Vagina (tissue), 2 donors: ENCODE data around the gene NBPF14.
"Not testable (repeated sequence)": the region's sequence is repeated elsewhere in the genome, so short reads cannot be mapped to it uniquely, and the experiment has no call there.

Source experiments
- POLR2AphosphoS5 ChIP-seq, 2 donors: sonication (generic); formaldehyde crosslinking; IDR thresholded peaks; one replicate each; pipeline ENCODE4 v1.9.0; 2017; ENCODE audit warnings: antibody characterized with exemption in 2 of 2, mild to moderate bottlenecking in 2 of 2, low read depth in 1 of 2; ENCODE audit not compliant: insufficient read depth in 1 of 2
- TF ChIP-seq, protein P1 (sequence below), 3 experiments: fragments of 450-650 bp in 2 of 3; fragments of 200-600 bp in 1 of 3; sonication (generic) in 1 of 3; IDR thresholded peaks; one replicate each; pipeline ENCODE4 v1.5.1; 2017 to 2019; ENCODE audit warnings: antibody characterized with exemption in 3 of 3, mild to moderate bottlenecking in 2 of 3, moderate library complexity in 2 of 3

DNA sequence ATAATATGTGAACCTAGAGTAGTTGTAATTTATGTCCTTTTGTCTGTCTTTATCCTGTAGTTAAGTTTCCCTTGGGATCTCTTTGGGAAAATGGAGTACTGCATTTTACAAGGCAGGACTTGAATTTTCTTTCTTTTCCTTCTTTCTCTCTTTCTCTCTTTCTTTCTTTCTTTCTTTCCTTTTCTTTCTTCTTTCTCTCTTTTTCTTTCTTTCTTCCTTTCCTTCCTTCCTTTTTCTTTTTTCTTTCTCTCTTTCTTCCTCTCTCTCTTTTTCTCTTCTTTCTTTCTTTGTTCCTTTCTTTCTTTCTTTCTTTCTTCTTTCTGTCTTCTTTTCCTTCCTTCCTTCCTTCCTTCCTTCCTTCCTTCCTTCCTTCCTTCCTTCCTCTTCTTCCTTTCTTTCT is 101.9 kb downstream of the NBPF14 start:
- TF ChIP-seq, protein P1, sequence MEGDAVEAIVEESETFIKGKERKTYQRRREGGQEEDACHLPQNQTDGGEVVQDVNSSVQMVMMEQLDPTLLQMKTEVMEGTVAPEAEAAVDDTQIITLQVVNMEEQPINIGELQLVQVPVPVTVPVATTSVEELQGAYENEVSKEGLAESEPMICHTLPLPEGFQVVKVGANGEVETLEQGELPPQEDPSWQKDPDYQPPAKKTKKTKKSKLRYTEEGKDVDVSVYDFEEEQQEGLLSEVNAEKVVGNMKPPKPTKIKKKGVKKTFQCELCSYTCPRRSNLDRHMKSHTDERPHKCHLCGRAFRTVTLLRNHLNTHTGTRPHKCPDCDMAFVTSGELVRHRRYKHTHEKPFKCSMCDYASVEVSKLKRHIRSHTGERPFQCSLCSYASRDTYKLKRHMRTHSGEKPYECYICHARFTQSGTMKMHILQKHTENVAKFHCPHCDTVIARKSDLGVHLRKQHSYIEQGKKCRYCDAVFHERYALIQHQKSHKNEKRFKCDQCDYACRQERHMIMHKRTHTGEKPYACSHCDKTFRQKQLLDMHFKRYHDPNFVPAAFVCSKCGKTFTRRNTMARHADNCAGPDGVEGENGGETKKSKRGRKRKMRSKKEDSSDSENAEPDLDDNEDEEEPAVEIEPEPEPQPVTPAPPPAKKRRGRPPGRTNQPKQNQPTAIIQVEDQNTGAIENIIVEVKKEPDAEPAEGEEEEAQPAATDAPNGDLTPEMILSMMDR (IDR thresholded peaks at IDR 0.05), result not testable (repeated sequence)
- TF ChIP-seq POLR2AphosphoS5 (IDR thresholded peaks at IDR 0.05; ENCODE audit: insufficient read depth in 1 of 2, low read depth in 1 of 2), result not testable (repeated sequence)
